Nephron (organoid): ENCODE results near the gene GLB1L3.

Experiments
- H3K27ac Mint-ChIP-seq, 3 experiments: 2 replicates each; pipeline ENCODE4 v1.8.0; 2020; ENCODE audit warnings: mixed read lengths in 3 of 3, mild to moderate bottlenecking in 2 of 3, moderate library complexity in 1 of 3
- H3K27me3 Mint-ChIP-seq: 2 replicates; pipeline ENCODE4 v1.8.0; 2021; ENCODE audit warnings: low read depth, mild to moderate bottlenecking, moderate library complexity, mixed read lengths
- H3K36me3 Mint-ChIP-seq: 2 replicates; pipeline ENCODE4 v1.8.0; 2020; ENCODE audit warnings: low read depth, mixed read lengths
- H3K4me1 Mint-ChIP-seq: 2 replicates; pipeline ENCODE4 v1.8.0; 2020; ENCODE audit warnings: mixed read lengths
- H3K4me3 Mint-ChIP-seq, 3 experiments: 2 replicates each; pipeline ENCODE4 v1.8.0; 2020; ENCODE audit warnings: mild to moderate bottlenecking in 3 of 3, mixed read lengths in 3 of 3, moderate library complexity in 2 of 3
- H3K9me3 Mint-ChIP-seq: 2 replicates; pipeline ENCODE4 v1.8.0; 2020; ENCODE audit warnings: mixed read lengths
- CTCF ChIP-seq, 3 experiments: fragments of 200-600 bp; sonication (generic); IDR thresholded peaks; one replicate each; pipeline ENCODE4 v1.5.0; 2021; ENCODE audit warnings: antibody characterized with exemption in 3 of 3; ENCODE audit not compliant: unreplicated experiment in 3 of 3

The GLB1L3 gene

DNA sequence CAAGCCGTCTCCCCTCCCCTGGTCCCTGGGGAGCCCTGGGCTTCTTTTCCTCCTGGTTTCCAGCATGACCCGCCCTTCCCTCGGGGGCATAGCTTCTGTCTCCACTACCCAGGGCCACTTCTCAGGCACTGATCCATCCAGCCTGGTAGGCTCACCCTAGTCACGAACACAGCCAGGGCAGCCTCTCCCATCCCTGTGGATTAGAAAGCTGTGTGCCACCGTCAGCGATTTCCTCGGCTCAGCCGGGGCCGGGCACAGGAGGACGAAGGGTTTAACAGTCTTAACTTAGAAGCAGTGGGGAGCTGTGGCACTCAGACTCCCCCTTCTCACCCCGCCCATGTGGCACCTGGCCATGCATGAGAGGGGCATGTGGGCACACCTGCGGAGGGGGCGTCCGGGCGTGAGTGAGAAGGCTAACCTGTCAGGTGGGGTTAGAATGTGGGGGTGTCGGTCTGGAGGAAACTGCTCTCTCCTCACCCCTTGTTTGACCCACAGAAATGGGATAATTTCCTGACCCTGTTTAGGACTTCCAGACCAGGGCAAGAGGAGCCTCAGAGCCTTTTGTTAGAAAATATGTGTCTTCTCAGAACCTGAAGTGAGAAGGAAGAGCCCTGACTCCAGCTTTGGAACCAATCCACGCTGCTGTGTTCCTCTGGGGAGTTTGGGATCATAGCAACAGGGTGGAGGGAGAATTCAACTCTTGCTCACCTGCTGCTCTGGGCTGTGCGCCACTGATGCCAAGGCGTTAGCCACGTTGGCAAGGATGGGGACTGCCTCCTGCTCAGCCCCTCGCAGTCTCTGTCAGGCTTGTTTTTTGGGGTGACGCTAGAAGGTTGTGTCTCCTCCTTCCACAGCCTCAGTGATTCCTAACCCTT lies 70.2 kb downstream of the GLB1L3 start:
- no peak for TF ChIP-seq CTCF (IDR thresholded peaks at IDR 0.05; ENCODE audit: unreplicated experiment in 3 of 3)
- Mint-ChIP-seq H3K9me3 (no peaks in the 10 kb centered on the region), H3K27me3 (peaks cover 18% of the 10 kb centered on the region), H3K4me1 (no peaks in the 10 kb centered on the region), H3K36me3 (no peaks in the 10 kb centered on the region), H3K4me3 (no peak overlapping the region), H3K27ac (no peak overlapping the region)

- H3K27ac Mint-ChIP-seq = no peak overlapping the region
Observed at GRCh38 chr11:134346976-134347350, 70.8 kb downstream of the GLB1L3 start.

DNA sequence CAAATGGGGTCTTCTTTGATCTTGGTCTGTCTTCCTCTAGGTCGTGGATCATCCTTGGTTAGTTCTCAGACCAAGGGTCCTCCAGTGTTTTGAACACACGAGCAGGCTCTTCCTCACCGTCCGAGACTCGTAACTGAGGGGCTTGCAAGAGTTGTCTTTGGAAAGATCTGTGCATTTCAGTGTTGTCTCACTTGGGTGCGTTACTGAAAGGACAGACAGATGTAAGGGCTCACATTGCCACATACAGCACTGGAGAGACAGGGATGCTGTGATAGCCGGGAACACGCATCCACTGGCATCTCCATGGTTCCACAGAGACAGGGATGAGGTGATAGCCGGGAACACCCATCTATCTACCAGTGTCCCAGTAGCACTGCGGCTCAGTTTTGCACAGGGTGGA lies 71.3 kb downstream of the GLB1L3 start:
- Mint-ChIP-seq H3K4me3 (no peak overlapping the region), H3K9me3 (no peaks in the 10 kb centered on the region), H3K4me1 (no peaks in the 10 kb centered on the region), H3K27ac (no peak overlapping the region), H3K36me3 (no peaks in the 10 kb centered on the region), H3K27me3 (peaks cover 18% of the 10 kb centered on the region)
- TF ChIP-seq CTCF (IDR thresholded peaks at IDR 0.05; ENCODE audit: unreplicated experiment in 3 of 3) = no peak

More at GRCh38 chr11:134346976-134347350, 70.8 kb downstream of the GLB1L3 start:
- peaks cover 18% of the 10 kb centered on the region for H3K27me3 Mint-ChIP-seq
- H3K4me3 Mint-ChIP-seq = no peak overlapping the region
- H3K36me3 Mint-ChIP-seq = no peaks in the 10 kb centered on the region
- TF ChIP-seq CTCF (IDR thresholded peaks at IDR 0.05; ENCODE audit: unreplicated experiment in 3 of 3) = no peak
- no peaks in the 10 kb centered on the region for H3K4me1 Mint-ChIP-seq
- H3K9me3 Mint-ChIP-seq = no peaks in the 10 kb centered on the region

DNA sequence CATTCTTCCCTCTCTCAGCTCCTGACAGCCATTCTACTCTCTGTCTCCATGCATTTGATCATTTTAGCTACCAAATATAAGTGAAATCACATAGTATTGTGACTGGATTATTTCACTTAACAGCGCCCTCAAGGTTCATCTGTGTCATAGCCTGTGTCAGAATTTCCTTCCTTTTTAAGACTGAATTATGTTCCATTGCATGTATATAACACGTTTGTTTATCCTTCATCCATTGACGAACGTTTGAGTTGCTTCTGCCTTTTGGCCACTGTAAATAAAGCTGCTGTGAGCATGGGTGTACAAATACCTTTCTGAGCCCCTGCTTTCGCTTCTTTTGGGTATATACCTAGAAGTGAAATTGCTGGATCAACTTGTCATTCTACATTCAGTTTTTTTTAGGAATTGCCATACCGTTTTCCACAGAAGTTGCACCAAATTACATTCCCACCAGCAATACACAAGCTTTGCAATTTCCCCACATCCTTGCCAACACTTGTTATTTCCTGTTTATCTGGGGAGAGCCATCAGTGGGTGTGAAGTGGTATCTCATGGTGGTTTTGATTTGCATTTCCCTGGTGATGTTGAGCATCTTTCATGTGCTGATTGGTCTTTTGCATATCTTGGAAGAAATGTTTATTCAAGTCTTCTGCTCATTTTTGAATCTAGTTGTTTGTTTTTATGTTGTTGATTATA lies 73.1 kb downstream of the GLB1L3 start:
- Mint-ChIP-seq H3K27me3 (peaks cover 3% of the 10 kb centered on the region), H3K27ac (no peak overlapping the region), H3K4me1 (no peaks in the 10 kb centered on the region), H3K36me3 (peaks cover 4% of the 10 kb centered on the region), H3K9me3 (peaks cover 2% of the 10 kb centered on the region), H3K4me3 (no peak overlapping the region)
- TF ChIP-seq CTCF (IDR thresholded peaks at IDR 0.05; ENCODE audit: unreplicated experiment in 3 of 3) = no peak

DNA sequence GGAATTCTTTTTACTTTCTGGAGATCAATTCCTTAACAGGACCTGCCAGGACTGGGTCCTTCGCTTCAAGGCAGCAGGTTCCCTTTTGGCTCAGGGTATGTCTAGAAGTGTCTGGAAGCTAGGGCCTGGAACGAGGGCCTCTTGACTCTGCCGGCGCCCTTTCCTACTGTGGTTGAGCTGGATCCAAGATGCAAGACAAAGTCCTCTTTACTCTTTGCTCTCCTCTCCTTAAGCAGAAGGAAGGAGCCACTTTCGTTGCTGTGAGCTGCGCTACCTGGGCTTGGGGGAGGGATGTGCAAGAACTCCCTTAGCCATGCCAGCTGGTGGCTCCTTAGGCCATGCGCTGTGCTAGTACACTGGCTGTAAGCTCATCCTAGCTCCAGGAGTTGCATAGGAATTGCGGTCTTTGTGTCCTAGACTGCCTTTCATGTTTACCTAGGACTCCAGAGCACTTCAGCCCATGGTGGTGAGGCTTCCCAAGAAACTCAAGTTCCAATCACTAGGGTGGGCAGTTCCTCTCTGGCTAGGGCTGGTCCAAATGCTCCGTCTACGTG lies 73.7 kb downstream of the GLB1L3 start:
- no peak overlapping the region for H3K27ac Mint-ChIP-seq
- peaks cover 2% of the 10 kb centered on the region for H3K4me1 Mint-ChIP-seq
- no peak for TF ChIP-seq CTCF (IDR thresholded peaks at IDR 0.05; ENCODE audit: unreplicated experiment in 3 of 3)
- H3K4me3 Mint-ChIP-seq = no peak overlapping the region
- H3K9me3 Mint-ChIP-seq = peaks cover 4% of the 10 kb centered on the region
- peaks cover 3% of the 10 kb centered on the region for H3K27me3 Mint-ChIP-seq
- peaks cover 7% of the 10 kb centered on the region for H3K36me3 Mint-ChIP-seq
